K562 (cell line): ENCODE measurements around the gene SLC27A4. TPM values are rescaled to one million over a fixed set of nuclear protein-coding genes. Genes with fewer than 3 reads are reported as not detected.

Experiments used
- ARID3A ChIP-seq: IDR thresholded peaks from 2 replicates; pipeline ENCODE4 v1.6.1; 2012; ENCODE audit warnings: low read depth, low read length, improper control_type of control experiment, borderline replicate concordance
- CGGBP1 ChIP-seq: fragments of 250-450 bp; sonication (Bioruptor Pico); IDR thresholded peaks from 2 replicates; pipeline ENCODE4 v1.9.0; 2021; ENCODE audit warnings: mild to moderate bottlenecking
- CHCHD3 ChIP-seq: fragments of 250-450 bp; sonication (Bioruptor Pico); IDR thresholded peaks from 2 replicates; pipeline ENCODE4 v2.1.2; 2022; ENCODE audit warnings: mild to moderate bottlenecking
- ESRRB ChIP-seq: fragments of 250-450 bp; sonication (Bioruptor Pico); IDR thresholded peaks from 2 replicates; pipeline ENCODE4 v1.5.0; 2020; ENCODE audit warnings: mild to moderate bottlenecking, moderate library complexity, borderline replicate concordance
- GTF2E2 ChIP-seq: fragments of 200-800 bp; sonication (Bioruptor generic); IDR thresholded peaks from 2 replicates; pipeline ENCODE4 v1.6.1; 2016; ENCODE audit warnings: missing genetic modification characterization, missing compliant biosample characterization
- HCFC1 ChIP-seq: IDR thresholded peaks from 2 replicates; pipeline ENCODE4 v1.6.1; 2012; ENCODE audit warnings: low read depth, low read length, improper control_type of control experiment
- NFATC3 ChIP-seq: fragments of 450-650 bp; IDR thresholded peaks from 2 replicates; pipeline ENCODE4 v1.6.1; 2017; ENCODE audit warnings: mild to moderate bottlenecking
- PBX2 ChIP-seq, 2 experiments: IDR thresholded peaks in 1 of 2; conservative IDR thresholded peaks in 1 of 2; 2 replicates each; pipeline ENCODE4 v1.6.1; 2016; ENCODE audit warnings: low read depth in 2 of 2, mild to moderate bottlenecking in 1 of 2, missing compliant biosample characterization in 1 of 2, missing genetic modification characterization in 1 of 2, moderate library complexity in 1 of 2
- RAD21 ChIP-seq, 2 experiments: fragments of 250-450 bp in 1 of 2; fragments of 450-650 bp in 1 of 2; sonication (Bioruptor Pico) in 1 of 2; formaldehyde crosslinking in 1 of 2; IDR thresholded peaks in 1 of 2; conservative IDR thresholded peaks in 1 of 2; 2 replicates each; pipeline versions ENCODE4 v1.4.0 to v1.8.0; 2020 to 2022; ENCODE audit warnings: mild to moderate bottlenecking in 2 of 2, moderate library complexity in 1 of 2
- RBM25 ChIP-seq: fragments of 200-400 bp; formaldehyde crosslinking; IDR thresholded peaks from 2 replicates; pipeline ENCODE4 v1.6.1; 2018; ENCODE audit warnings: low read length, low read depth, moderate library complexity; ENCODE audit not compliant: severe bottlenecking
- RHOXF2B ChIP-seq: fragments of 250-450 bp; sonication (Bioruptor Pico); conservative IDR thresholded peaks from 2 replicates; pipeline ENCODE4 v1.5.1; 2021
- ZNF280A ChIP-seq: fragments of 450-650 bp; IDR thresholded peaks from 2 replicates; pipeline ENCODE4 v1.6.1; 2018; ENCODE audit warnings: mild to moderate bottlenecking, low read depth; ENCODE audit not compliant: partially characterized antibody
- polyA plus RNA-seq, 8 experiments: library from polyadenylated mRNA; depleted of rRNA in 4 of 8; stranded (reverse) in 5 of 8; unstranded in 3 of 8; fragments of >200 nt; fragmentation: Nextera tagmentation in 2 of 8; fragmentation: Illumina TruSeq in 1 of 8; extraction: Ambion mirVana in 2 of 8; extraction: Trizol in 1 of 8; gene quantifications; 2 replicates each; pipeline versions ENCODE4 v1.2.1 to v1.2.3, GENCODE V29; 2011 to 2014; ENCODE audit warnings: inconsistent platforms in 1 of 8, missing spikeins in 1 of 8
- total RNA-seq, 7 experiments: library from RNA; depleted of rRNA in 6 of 7; stranded (reverse); fragments of >200 nt in 6 of 7; fragmentation: Illumina TruSeq in 2 of 7; extraction: Trizol in 2 of 7; gene quantifications; 2 replicates each; pipeline versions ENCODE4 v1.2.1 to v1.2.3, GENCODE V29; 2011 to 2021; ENCODE audit warnings: low replicate concordance in 1 of 7

SLC27A4 gene
- total and polyA plus RNA-seq, 9 of the 15 experiments (the other 6 are each of a cell fraction or from before 2014, with no cell fraction given): 0.25 to 35.7 (median 14.0) TPM

GRCh38 chr9:128323212-128323730 lies 17.1 kb upstream of the SLC27A4 start (continued):
- TF ChIP-seq CGGBP1 (no peak), ZNF280A (no peak), HCFC1 (no peak), CHCHD3 (CRISPR knock-in tag) (no peak), GTF2E2 (tag) (no peak), ESRRB (no peak), PBX2 (CRISPR knock-in tag; IDR thresholded peaks at IDR 0.05; ENCODE audit: low read depth) (no peak), PBX2 (tag; conservative IDR thresholded peaks at IDR 0.05; ENCODE audit: low read depth) (no peak), ARID3A (no peak), NFATC3 (no peak), RAD21 (CRISPR knock-in tag; conservative IDR thresholded peaks at IDR 0.05 in 1 of 2, IDR thresholded peaks at IDR 0.05 in 1 of 2) (peak in 1 of 2 experiments; percentile 0; a peak in 1 of 4 replicates), RBM25 (peak; percentile 34), RHOXF2B (CRISPR knock-in tag) (no peak)
